ENCODE measurements around the gene TRIM41. TPM values are rescaled to one million over a fixed set of nuclear protein-coding genes. Genes with fewer than 3 reads are reported as not detected.

Gene TRIM41
- total and polyA plus RNA-seq, 9 of the 15 experiments (the other 6 are each of a cell fraction or from before 2014, with no cell fraction given): 1.8 to 47.6 (median 20.9) TPM

DNA sequence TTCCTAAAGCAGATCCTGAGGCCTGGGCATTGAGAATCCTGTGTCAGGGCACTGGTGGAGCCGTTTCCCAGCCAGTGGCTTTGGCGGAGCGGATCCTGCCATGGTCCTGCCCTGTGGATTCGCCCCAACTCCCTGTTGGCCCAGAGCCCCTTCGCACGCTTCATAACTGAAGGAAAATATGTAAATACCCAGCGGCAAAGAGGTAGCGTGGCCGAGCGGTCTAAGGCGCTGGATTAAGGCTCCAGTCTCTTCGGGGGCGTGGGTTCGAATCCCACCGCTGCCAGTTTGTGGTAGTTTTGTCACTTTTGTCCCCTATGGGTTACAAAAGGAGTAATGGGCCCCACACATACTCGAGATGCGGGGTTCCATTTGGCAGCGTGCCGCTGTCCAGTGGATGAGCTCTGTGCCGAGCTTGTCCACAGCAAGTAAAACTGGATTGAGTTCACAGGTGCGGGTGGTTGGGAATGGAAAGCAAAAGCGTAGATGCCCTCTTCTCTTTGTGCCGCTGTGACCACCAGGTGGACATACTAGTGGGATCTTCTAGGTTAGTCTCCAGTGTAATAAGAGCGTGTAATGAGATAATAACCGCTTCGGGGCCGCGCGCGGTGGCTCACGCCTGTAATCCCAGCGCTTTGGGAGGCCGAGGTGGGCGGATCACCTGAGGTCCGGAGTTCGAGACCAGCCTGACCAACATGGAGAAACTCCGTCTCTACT, 35.4 kb upstream of the TRIM41 start (continued):
- TF ChIP-seq, protein P1, sequence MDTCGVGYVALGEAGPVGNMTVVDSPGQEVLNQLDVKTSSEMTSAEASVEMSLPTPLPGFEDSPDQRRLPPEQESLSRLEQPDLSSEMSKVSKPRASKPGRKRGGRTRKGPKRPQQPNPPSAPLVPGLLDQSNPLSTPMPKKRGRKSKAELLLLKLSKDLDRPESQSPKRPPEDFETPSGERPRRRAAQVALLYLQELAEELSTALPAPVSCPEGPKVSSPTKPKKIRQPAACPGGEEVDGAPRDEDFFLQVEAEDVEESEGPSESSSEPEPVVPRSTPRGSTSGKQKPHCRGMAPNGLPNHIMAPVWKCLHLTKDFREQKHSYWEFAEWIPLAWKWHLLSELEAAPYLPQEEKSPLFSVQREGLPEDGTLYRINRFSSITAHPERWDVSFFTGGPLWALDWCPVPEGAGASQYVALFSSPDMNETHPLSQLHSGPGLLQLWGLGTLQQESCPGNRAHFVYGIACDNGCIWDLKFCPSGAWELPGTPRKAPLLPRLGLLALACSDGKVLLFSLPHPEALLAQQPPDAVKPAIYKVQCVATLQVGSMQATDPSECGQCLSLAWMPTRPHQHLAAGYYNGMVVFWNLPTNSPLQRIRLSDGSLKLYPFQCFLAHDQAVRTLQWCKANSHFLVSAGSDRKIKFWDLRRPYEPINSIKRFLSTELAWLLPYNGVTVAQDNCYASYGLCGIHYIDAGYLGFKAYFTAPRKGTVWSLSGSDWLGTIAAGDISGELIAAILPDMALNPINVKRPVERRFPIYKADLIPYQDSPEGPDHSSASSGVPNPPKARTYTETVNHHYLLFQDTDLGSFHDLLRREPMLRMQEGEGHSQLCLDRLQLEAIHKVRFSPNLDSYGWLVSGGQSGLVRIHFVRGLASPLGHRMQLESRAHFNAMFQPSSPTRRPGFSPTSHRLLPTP (IDR thresholded peaks at IDR 0.05; ENCODE audit: borderline replicate concordance, extremely low read depth, insufficient read length): peak; percentile 82
- TF ChIP-seq KDM4B (IDR thresholded peaks at IDR 0.05; ENCODE audit: borderline replicate concordance in 2 of 2, low read depth in 1 of 2): no peak
- TF ChIP-seq RCOR1 (IDR thresholded peaks at IDR 0.05; ENCODE audit: borderline replicate concordance in 1 of 2, low read depth in 2 of 2, low read length in 2 of 2): peak in 1 of 2 experiments; percentile 19; a peak in 1 of 4 replicates
- peak; percentile 33; the same call in 1 of the 2 replicates for TF ChIP-seq BHLHE40 (IDR thresholded peaks at IDR 0.05; ENCODE audit: low read length)
- no peak for TF ChIP-seq ZNF717 (CRISPR knock-in tag; IDR thresholded peaks at IDR 0.05)
- TF ChIP-seq, protein P2, sequence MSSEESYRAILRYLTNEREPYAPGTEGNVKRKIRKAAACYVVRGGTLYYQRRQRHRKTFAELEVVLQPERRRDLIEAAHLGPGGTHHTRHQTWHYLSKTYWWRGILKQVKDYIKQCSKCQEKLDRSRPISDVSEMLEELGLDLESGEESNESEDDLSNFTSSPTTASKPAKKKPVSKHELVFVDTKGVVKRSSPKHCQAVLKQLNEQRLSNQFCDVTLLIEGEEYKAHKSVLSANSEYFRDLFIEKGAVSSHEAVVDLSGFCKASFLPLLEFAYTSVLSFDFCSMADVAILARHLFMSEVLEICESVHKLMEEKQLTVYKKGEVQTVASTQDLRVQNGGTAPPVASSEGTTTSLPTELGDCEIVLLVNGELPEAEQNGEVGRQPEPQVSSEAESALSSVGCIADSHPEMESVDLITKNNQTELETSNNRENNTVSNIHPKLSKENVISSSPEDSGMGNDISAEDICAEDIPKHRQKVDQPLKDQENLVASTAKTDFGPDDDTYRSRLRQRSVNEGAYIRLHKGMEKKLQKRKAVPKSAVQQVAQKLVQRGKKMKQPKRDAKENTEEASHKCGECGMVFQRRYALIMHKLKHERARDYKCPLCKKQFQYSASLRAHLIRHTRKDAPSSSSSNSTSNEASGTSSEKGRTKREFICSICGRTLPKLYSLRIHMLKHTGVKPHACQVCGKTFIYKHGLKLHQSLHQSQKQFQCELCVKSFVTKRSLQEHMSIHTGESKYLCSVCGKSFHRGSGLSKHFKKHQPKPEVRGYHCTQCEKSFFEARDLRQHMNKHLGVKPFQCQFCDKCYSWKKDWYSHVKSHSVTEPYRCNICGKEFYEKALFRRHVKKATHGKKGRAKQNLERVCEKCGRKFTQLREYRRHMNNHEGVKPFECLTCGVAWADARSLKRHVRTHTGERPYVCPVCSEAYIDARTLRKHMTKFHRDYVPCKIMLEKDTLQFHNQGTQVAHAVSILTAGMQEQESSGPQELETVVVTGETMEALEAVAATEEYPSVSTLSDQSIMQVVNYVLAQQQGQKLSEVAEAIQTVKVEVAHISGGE (CRISPR knock-in tag; IDR thresholded peaks at IDR 0.05): peak in 1 of 3 experiments; percentile 51; a peak in 1 of 6 replicates
- no peak for TF ChIP-seq SNRNP70 (optimal IDR thresholded peaks at IDR 0.05; ENCODE audit: low read depth, low read length)
- peak; percentile 59; the same call in 1 of the 2 replicates for TF ChIP-seq LCOR (CRISPR knock-in tag; IDR thresholded peaks at IDR 0.05)
- peak; percentile 13; the same call in 1 of the 2 replicates for TF ChIP-seq FOXJ2 (tag; IDR thresholded peaks at IDR 0.05)
- peak; percentile 68; the same call in 1 of the 2 replicates for TF ChIP-seq EP300 (IDR thresholded peaks at IDR 0.05; ENCODE audit: low read length)
- peak; percentile 57; the same call in 1 of the 2 replicates for TF ChIP-seq KLF13 (tag; IDR thresholded peaks at IDR 0.05; ENCODE audit: borderline replicate concordance, low read depth)
- no peak for TF ChIP-seq ZNF444 (CRISPR knock-in tag; IDR thresholded peaks at IDR 0.05)
- TF ChIP-seq PHF8 (IDR thresholded peaks at IDR 0.05; ENCODE audit: borderline replicate concordance, low read length): peak; percentile 36; the same call in 1 of the 2 replicates
- TF ChIP-seq, protein P3, sequence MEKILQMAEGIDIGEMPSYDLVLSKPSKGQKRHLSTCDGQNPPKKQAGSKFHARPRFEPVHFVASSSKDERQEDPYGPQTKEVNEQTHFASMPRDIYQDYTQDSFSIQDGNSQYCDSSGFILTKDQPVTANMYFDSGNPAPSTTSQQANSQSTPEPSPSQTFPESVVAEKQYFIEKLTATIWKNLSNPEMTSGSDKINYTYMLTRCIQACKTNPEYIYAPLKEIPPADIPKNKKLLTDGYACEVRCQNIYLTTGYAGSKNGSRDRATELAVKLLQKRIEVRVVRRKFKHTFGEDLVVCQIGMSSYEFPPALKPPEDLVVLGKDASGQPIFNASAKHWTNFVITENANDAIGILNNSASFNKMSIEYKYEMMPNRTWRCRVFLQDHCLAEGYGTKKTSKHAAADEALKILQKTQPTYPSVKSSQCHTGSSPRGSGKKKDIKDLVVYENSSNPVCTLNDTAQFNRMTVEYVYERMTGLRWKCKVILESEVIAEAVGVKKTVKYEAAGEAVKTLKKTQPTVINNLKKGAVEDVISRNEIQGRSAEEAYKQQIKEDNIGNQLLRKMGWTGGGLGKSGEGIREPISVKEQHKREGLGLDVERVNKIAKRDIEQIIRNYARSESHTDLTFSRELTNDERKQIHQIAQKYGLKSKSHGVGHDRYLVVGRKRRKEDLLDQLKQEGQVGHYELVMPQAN (IDR thresholded peaks at IDR 0.05; ENCODE audit: borderline replicate concordance): no peak; the same call in none of the 2 replicates
- peak; percentile 30 to 91; a peak in 3 of 4 replicates for TF ChIP-seq TBL1XR1 (IDR thresholded peaks at IDR 0.05; ENCODE audit: low read length in 2 of 2)

Measured in K562 (cell line).